GM18519 (cell line): ENCODE results near the gene CFAP161.
"Not testable (repeated sequence)": the region's sequence is repeated elsewhere in the genome, so short reads cannot be mapped to it uniquely, and the experiment has no call there.

ENCODE experiments used
- ATAC-seq: cut with Tn5 transposase; IDR thresholded peaks from one replicate; pipeline ENCODE4 v1.9.1; 2021; ENCODE audit warnings: mild to moderate bottlenecking, moderate library complexity; ENCODE audit not compliant: unreplicated experiment, low FRiP score

Gene CFAP161

DNA sequence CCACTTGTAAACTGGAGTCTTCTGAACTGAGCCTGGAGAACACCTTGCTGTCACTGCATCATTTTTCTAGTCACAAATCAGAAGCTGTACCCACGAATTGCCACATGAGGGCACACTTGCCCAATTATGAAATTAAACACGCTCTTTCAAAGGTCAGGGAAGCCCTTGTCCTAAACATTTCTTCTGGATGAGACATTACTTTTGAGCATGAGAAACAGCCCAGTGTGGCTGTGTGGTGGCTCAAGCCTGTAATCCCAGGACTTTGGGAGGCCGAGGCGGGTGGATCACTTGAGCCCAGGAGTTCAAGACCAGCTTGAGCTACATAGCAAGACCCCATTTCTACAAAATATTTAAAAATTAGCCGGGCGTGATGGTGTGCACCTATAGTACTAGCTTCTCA is 27.5 kb upstream of the CFAP161 start:
- no peak for ATAC-seq

DNA sequence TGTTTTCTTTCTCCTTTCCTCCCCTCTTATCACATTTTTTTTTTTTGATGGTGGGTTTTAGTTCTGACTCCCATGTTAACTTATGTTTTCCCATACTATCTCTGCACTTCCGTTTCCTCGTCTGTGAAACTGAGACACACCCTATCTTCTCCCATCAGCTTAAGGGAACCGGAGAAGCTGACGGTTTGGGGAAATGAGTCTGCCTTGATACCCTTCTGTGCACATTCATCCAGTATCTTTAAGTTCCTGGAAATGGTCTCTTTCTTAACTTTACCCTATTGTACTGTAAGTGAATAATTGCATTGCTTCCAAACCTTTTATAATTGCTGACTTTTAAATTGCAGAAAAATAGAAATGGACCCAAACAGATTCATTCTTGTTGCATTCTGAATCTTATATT is 26.2 kb upstream of the CFAP161 start:
- no peak for ATAC-seq

DNA sequence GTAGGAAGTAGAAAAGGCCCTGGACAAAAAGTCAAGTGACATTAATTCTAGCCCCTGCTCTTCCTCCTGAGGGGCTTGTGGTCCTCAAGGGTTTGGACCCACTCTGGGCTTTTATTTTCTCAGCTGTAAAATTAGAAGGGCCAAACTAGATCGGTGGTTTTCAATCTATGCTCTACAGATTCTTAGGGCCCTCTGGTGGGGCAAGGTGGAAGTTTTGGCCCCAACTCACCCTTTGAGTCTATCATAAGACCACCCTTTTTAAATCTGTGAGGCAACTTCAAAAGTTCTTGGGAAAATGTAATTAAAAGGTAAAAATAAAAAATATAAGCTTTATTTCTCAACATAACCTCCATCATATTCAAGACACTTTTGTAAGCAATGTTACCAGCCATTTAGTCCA is 25.6 kb upstream of the CFAP161 start:
- no peak for ATAC-seq

DNA sequence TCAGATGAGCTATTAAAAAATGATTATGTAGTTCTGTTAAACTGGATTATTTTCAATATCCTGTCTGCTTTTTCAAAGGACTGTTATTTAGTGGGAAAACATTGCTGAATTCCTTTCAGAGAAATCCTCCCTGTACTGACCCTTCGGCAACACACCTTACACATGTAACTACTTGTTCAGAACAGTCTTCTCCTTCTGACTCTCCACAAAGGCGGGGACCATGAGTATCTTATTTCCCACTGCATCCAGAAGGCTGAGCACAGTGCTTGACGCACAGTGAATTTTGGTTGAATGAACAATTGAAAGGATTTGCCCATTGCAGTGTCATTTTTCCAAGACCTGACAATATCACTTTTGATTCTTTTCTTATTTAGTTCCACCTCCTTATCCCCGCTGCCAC is 23.1 kb upstream of the CFAP161 start:
- ATAC-seq = no peak

DNA sequence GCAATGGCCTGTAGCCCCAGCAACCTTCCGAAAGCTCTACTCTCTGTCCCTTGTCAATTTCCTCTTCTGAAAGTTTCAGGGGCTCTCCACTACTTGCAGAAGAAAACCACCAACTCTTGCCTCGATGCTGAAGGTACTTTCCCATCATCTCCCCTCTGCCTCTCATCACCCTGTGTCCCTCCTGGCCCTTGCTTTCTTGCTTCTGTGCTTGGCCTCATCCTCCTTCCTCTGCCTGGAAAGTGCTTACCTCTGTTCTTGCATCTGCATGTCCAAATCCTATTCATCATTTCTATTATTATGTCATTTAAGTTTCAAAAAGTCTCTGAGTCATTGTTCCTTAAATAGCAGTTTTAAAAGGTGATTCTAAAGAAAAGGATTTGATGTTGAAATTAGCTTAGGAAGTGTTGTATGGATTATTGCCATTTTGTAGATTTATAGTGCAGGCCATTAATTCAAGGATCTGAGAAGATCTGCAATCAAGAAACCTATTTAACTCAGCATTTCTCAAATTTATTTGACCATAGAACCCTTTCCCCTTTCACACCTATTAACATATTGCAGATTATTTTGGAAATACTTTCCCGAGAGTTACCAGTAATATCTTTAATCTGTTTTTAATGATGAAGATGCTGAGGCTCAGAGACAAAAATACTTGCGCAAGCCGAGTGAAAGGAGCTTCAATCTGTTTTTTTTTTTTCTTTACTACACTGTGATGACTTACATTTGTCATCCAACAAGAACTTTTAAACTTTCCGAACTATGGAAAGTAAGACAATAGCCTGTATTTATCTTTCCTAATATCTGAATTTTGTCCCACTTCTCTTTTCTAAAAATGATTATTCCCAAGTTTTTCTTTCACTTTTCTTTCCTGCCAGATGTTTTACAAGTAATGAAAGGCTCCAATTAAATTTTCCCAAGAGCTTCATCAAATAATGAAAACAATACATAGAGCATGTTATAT is 22.3 kb upstream of the CFAP161 start:
- ATAC-seq = peak; percentile 95

GRCh38 chr15:81113204-81113657 is 20.8 kb upstream of the CFAP161 start:
- no peak for ATAC-seq

- no peak for ATAC-seq
Measured at GRCh38 chr15:81113861-81114291, 20.2 kb upstream of the CFAP161 start.

- ATAC-seq = no peak
Measured at GRCh38 chr15:81115054-81115939, 18.8 kb upstream of the CFAP161 start.

GRCh38 chr15:81117136-81117535 is 16.9 kb upstream of the CFAP161 start:
- ATAC-seq = no peak

DNA sequence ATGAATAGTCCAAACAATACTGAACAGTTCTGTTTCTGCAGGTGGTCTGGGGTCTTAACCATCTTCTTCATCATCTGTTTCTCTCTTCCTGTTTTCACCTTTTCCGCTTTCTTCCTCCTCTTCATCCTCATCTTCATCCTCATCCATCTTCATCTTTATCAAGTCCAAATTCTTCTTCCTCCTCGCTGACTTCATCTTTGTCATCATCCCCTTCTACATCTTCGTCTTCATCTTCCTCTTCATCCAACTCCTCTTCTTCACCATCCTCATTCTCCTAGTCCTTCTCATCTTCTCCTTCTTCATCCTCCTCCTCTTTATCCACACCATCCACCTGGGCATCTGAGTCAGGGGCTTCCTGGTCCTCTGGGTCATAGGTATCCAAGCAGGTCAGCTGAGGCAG is 16.5 kb upstream of the CFAP161 start:
- no peak for ATAC-seq

- ATAC-seq = no peak
Measured at GRCh38 chr15:81118361-81118760, 15.7 kb upstream of the CFAP161 start.

GRCh38 chr15:81120069-81120468 is 14.0 kb upstream of the CFAP161 start:
- no peak for ATAC-seq

DNA sequence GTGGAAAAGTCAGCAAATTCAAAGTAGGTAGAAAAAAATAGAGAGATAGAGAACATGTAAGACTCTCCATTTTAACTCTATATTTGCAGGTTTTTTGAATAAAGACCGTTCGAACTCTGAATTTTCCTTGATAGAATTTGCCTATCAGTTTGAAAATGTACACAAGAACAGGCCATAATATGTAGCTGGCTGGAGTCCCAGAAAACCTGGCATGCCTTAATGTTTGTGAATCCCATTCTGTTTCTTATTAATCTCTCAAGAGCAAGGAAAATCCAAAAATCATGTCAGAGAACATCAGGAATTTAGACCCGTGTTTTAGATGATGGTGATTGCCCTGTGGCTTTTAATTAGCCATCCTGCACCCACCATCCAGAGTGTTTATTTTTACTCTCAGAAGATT is 7.2 kb upstream of the CFAP161 start:
- ATAC-seq = no peak

DNA sequence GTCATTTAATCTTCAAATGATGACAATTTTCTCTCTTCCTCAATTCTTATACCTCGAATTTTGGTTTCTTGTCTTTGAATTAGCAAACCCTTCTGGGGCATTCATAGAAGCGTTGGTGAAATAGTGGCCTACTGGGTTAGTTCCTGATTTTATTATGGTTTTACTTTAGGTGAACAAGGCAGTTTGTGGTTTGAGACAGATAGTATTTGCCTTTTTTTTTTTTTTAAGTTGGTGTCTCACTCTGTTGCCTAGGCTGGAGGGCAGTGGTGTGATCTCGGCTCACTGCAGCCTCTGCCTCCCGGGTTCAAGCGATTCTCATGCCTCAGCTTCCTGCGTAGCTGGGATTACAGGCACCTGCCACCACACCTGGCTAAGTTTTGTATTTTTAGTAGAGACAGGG is 7.4 kb downstream of the CFAP161 start:
- ATAC-seq = not testable (repeated sequence)

- no peak for ATAC-seq
Measured at GRCh38 chr15:81146006-81146405, 11.9 kb downstream of the CFAP161 start.

GRCh38 chr15:81146466-81146865 is 12.4 kb downstream of the CFAP161 start:
- no peak for ATAC-seq

GRCh38 chr15:81151389-81151788 is 17.3 kb downstream of the CFAP161 start:
- ATAC-seq = no peak

DNA sequence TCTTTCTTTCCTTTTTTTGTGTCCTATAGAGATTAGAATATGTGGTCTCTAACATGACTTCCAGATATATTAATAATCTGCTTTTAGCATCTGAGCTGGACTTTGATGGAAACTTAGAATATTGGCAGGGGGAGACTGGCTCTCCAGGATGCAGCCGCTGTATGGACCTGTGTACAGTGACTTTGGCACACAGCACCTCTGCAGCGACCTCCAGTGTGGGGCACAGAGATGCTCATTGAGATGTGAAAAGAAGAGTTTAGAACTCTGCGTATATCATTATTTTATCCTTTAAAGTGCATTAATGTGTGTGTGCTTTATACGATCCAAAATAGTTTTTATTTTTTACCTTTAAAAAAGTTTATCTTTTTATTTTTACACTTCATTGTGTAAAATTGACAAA is 18.3 kb downstream of the CFAP161 start:
- ATAC-seq = no peak

- ATAC-seq = no peak
Measured at GRCh38 chr15:81152799-81153198, 18.7 kb downstream of the CFAP161 start.

DNA sequence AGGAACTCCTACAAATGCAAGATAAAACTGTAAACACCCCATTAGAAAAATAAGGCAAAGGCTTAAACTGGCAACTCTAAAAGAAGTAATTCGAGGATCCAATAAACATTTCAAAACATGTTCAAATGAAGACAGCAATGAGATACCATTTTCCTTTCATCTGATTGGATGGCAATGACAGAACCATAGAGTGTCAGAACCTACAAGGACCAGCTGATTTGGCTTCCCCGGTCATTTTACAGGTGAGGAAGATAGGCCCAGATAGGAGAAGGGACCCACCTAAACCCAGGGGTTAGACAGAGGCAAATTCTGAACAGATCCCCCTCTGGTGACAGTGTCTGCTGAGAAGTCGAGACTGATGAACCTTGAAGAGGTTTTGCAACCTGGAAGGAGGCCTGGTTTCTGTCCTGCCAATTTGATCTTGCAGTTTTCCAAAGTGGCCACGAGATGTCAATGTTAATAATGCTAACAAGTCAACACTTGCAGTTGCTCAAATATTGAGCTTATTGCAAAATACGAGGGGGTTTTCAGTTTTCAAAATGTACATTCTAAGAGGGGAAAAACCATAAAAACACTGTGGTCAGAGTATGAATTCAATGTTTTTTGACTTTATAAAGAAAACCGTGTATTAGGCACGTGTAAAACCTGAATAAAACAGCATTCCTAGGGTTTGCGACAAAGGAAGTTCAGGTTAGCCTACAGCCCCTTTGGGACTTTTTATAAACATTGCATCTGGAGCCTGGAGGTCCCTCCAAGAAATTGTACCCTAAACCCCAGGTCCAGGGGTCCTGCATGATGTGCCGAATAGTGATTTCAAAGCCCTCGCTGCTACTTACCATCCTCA is 21.5 kb downstream of the CFAP161 start:
- ATAC-seq = no peak
